PC-9 (cell line): Measurements from ENCODE around the gene PFKP. TPM values are rescaled to one million over a fixed set of nuclear protein-coding genes. Genes with fewer than 3 reads are reported as not detected.

Experiments
- BruUV-seq: library from RNA; stranded (reverse); fragments of 400-500 nt; replicated peaks from 2 replicates; lab custom pipeline; 2021; lab: Mats Ljungman, UMichigan
- CTCF ChIA-PET: fragments of 300-600 bp; sonication (Branson Sonifier 250); formaldehyde crosslinking; loops from one replicate; lab custom pipeline; 2022; ENCODE audit warnings: antibody characterized with exemption; lab: Charles Lee
- POLR2A ChIA-PET: fragments of 300-600 bp; sonication (Branson Sonifier 250); formaldehyde crosslinking; loops from one replicate; lab custom pipeline; 2022; ENCODE audit warnings: antibody characterized with exemption; ENCODE audit not compliant: unreplicated experiment; lab: Charles Lee
- DNase-seq, 2 experiments: peaks; one replicate each; pipeline versions ENCODE4 v3.0.0 to v3.0.0-alpha.2; 2015 to 2022; ENCODE audit warnings: mixed read lengths in 1 of 2
- H2AFZ ChIP-seq: fragments of 200-600 bp; sonication (generic); 2 replicates; pipeline ENCODE4 v1.8.1; 2017; ENCODE audit warnings: antibody characterized with exemption
- H3F3A ChIP-seq: fragments of 200-600 bp; sonication (generic); 2 replicates; pipeline ENCODE4 v1.8.1; 2017; ENCODE audit warnings: antibody characterized with exemption, mild to moderate bottlenecking, low read depth; ENCODE audit not compliant: insufficient read depth
- H3K27ac ChIP-seq: fragments of 200-600 bp; sonication (generic); 2 replicates; pipeline ENCODE4 v1.6.1; 2016; ENCODE audit warnings: mixed run types
- H3K27me3 ChIP-seq: fragments of 200-600 bp; sonication (generic); 2 replicates; pipeline ENCODE4 v1.6.1; 2016; ENCODE audit warnings: low read depth, mixed run types; ENCODE audit not compliant: insufficient read depth
- H3K36me3 ChIP-seq: fragments of 200-600 bp; sonication (generic); 2 replicates; pipeline ENCODE4 v1.6.1; 2016; ENCODE audit warnings: low read depth, mixed run types
- H3K4me1 ChIP-seq: fragments of 200-600 bp; sonication (generic); replicated peaks from 2 replicates; pipeline ENCODE4 v1.6.1; 2016; ENCODE audit warnings: mixed run types; ENCODE audit not compliant: insufficient read depth
- H3K4me2 ChIP-seq: fragments of 200-600 bp; sonication (generic); 2 replicates; pipeline ENCODE4 v1.6.1; 2017; ENCODE audit warnings: mixed run types
- H3K4me3 ChIP-seq: fragments of 200-600 bp; sonication (generic); 2 replicates; pipeline ENCODE4 v1.6.1; 2016; ENCODE audit warnings: mixed run types
- H3K79me2 ChIP-seq: fragments of 200-600 bp; sonication (generic); 2 replicates; pipeline ENCODE4 v1.6.1; 2017; ENCODE audit warnings: low read depth, mixed run types
- H3K9me2 ChIP-seq: fragments of 200-600 bp; sonication (generic); 2 replicates; pipeline ENCODE4 v1.8.1; 2017; ENCODE audit warnings: mild to moderate bottlenecking; ENCODE audit not compliant: insufficient read depth
- H3K9me3 ChIP-seq: fragments of 200-600 bp; sonication (generic); 2 replicates; pipeline ENCODE4 v1.8.1; 2016; ENCODE audit warnings: low read depth; ENCODE audit not compliant: insufficient read depth
- H4K20me1 ChIP-seq: fragments of 200-600 bp; sonication (generic); 2 replicates; pipeline ENCODE4 v1.8.1; 2017; ENCODE audit not compliant: insufficient read depth
- EZH2 ChIP-seq: fragments of 200-600 bp; sonication (generic); IDR thresholded peaks from 2 replicates; pipeline ENCODE4 v1.8.0; 2017; ENCODE audit warnings: antibody characterized with exemption, low read depth
- intact Hi-C: fragments of 100-400 bp; cut with micrococcal nuclease; formaldehyde crosslinking; loops from one replicate; pipeline ENCODE4 v1.10.0; 2022; ENCODE audit not compliant: unreplicated experiment
- total RNA-seq: library from RNA; stranded (reverse); gene quantifications from 2 replicates; pipeline ENCODE4 v1.2.3, GENCODE V29; 2021
- TF ChIP-seq, protein P1 (sequence below): fragments of 200-600 bp; sonication (generic); conservative IDR thresholded peaks from 2 replicates; pipeline ENCODE4 v1.6.1; 2017; ENCODE audit warnings: mixed run types, antibody characterized with exemption, mild to moderate bottlenecking, moderate library complexity

Gene PFKP
- total RNA-seq, 1 experiment from 2014 or later = 234 TPM

GRCh38 chr10:3068968-3069737 lies 1.8 kb downstream of the PFKP start:
- CTCF ChIA-PET = interaction anchor here (0.7 to 1.0 kb wide), 2 partner anchors 22 to 27 kb away, joined by 3 read pairs; no protein-coding TSS in a partner anchor
- H3K4me2 ChIP-seq = peak overlapping the region; percentile 89
- intact Hi-C loops = no loop called here

DNA sequence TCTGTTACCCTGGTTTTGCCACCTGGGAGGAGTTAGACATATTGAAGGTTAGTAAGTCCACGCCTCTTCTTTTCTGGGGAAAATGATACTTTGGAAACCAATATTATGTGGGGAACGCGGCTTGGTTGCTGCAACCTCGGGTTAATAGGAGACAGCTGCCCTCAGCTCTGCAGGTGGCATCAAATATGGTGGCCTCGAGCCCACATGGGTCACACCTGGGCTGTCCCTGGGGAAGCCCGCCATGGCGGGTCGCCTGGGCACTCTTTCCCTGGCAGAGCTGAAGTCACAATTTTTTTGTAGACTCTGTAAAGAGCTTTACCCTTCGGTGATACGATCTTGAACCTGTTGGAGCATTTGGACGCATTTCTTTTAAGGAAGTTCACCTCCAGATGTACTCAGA lies 2.5 kb downstream of the PFKP start:
- Histone ChIP-seq H3K4me1 (peaks cover 21% of the 10 kb centered on the region; the same call in 1 of the 2 replicates), H3K27ac (no peak overlapping the region), H3K27me3 (no peaks in the 10 kb centered on the region), H2AFZ (no peak overlapping the region), H3K9me3 (no peaks in the 10 kb centered on the region), H3K36me3 (no peaks in the 10 kb centered on the region), H3K4me3 (peak overlapping the region; percentile 90; the same call in 1 of the 2 replicates), H3F3A (peaks cover 9% of the 10 kb centered on the region), H3K4me2 (peak overlapping the region; percentile 89), H3K9me2 (no peaks in the 10 kb centered on the region), H4K20me1 (peaks cover 3% of the 10 kb centered on the region; the same call in 1 of the 2 replicates), H3K79me2 (peaks cover 71% of the 10 kb centered on the region)
- no peak for DNase-seq
- POLR2A ChIA-PET = interaction anchor here (0.6 kb wide), 3 partner anchors 21 to 33 kb away, joined by 3 read pairs; no protein-coding TSS in a partner anchor
- BruUV-seq = no TSS peak
- no peak for TF ChIP-seq EZH2
- TF ChIP-seq, protein P1, sequence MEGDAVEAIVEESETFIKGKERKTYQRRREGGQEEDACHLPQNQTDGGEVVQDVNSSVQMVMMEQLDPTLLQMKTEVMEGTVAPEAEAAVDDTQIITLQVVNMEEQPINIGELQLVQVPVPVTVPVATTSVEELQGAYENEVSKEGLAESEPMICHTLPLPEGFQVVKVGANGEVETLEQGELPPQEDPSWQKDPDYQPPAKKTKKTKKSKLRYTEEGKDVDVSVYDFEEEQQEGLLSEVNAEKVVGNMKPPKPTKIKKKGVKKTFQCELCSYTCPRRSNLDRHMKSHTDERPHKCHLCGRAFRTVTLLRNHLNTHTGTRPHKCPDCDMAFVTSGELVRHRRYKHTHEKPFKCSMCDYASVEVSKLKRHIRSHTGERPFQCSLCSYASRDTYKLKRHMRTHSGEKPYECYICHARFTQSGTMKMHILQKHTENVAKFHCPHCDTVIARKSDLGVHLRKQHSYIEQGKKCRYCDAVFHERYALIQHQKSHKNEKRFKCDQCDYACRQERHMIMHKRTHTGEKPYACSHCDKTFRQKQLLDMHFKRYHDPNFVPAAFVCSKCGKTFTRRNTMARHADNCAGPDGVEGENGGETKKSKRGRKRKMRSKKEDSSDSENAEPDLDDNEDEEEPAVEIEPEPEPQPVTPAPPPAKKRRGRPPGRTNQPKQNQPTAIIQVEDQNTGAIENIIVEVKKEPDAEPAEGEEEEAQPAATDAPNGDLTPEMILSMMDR = no peak
- CTCF ChIA-PET = interaction anchor here (0.7 to 1.0 kb wide), 2 partner anchors 21 to 26 kb away, joined by 3 read pairs; no protein-coding TSS in a partner anchor
- intact Hi-C loops = loop anchor here (2.0 kb wide), 1 partner anchor 103 kb away; the partner anchor contains the start of gene PITRM1

More at GRCh38 chr10:3068968-3069737, 1.8 kb downstream of the PFKP start:
- Histone ChIP-seq H2AFZ (peak overlapping the region; percentile 86), H3K9me3 (no peaks in the 10 kb centered on the region), H3K27me3 (no peaks in the 10 kb centered on the region), H3K9me2 (no peaks in the 10 kb centered on the region), H3K36me3 (no peaks in the 10 kb centered on the region), H4K20me1 (peaks cover 3% of the 10 kb centered on the region; the same call in 1 of the 2 replicates), H3K79me2 (peaks cover 64% of the 10 kb centered on the region), H3K4me1 (peaks cover 21% of the 10 kb centered on the region; the same call in 1 of the 2 replicates), H3F3A (peaks cover 9% of the 10 kb centered on the region), H3K27ac (no peak overlapping the region), H3K4me3 (peak overlapping the region; percentile 90)
- no peak for TF ChIP-seq EZH2
- TF ChIP-seq, protein P1 = no peak
- BruUV-seq = TSS peak; percentile 15
- no peak for DNase-seq
- POLR2A ChIA-PET = interaction anchor here (0.6 kb wide), 2 partner anchors 22 to 33 kb away, joined by 3 read pairs; no protein-coding TSS in a partner anchor
